SK-N-MC (cell line): ENCODE measurements around the gene AIFM1.

Source experiments
- DNase-seq: peaks from one replicate; pipeline ENCODE4 v3.0.0-alpha.2; 2011; ENCODE audit warnings: low read depth, low spot score
- H3K27ac ChIP-seq: fragments of 200-600 bp; sonication (generic); 2 replicates; pipeline ENCODE4 v1.5.1; 2016; ENCODE audit warnings: mixed run types
- H3K36me3 ChIP-seq: fragments of 200-600 bp; sonication (generic); 2 replicates; pipeline ENCODE4 v1.6.1; 2017; ENCODE audit warnings: antibody characterized with exemption, low read length, mixed read lengths; ENCODE audit not compliant: insufficient read depth
- H3K4me3 ChIP-seq: fragments of 200-600 bp; sonication (generic); 2 replicates; pipeline ENCODE4 v1.5.1; 2016
- H3K9ac ChIP-seq: fragments of 200-600 bp; sonication (generic); 2 replicates; pipeline ENCODE4 v1.8.0; 2017; ENCODE audit warnings: mixed run types, mixed read lengths; ENCODE audit not compliant: insufficient read length
- H3K9me3 ChIP-seq: fragments of 200-600 bp; sonication (generic); 2 replicates; pipeline ENCODE4 v1.6.1; 2017; ENCODE audit warnings: low read depth, mild to moderate bottlenecking, antibody characterized with exemption, low read length, moderate library complexity, mixed read lengths
- EZH2 ChIP-seq: fragments of 200-600 bp; sonication (generic); IDR thresholded peaks from one replicate; pipeline ENCODE4 v1.6.1; 2017; ENCODE audit warnings: antibody characterized with exemption
- FOXP2 ChIP-seq: optimal IDR thresholded peaks from 2 replicates; pipeline ENCODE3; 2011; ENCODE audit warnings: mild to moderate bottlenecking, moderate library complexity; ENCODE audit not compliant: insufficient read depth; ENCODE audit errors: extremely low read length, control extremely low read depth
- POLR2AphosphoS5 ChIP-seq: IDR thresholded peaks from 2 replicates; pipeline ENCODE4 v1.6.1; 2012; ENCODE audit warnings: mild to moderate bottlenecking, low read depth, low read length, borderline replicate concordance

The AIFM1 gene

GRCh38 chrX:130163398-130163797 lies 2.2 kb downstream of the AIFM1 start:
- Histone ChIP-seq H3K27ac (no peak overlapping the region), H3K36me3 (no peaks in the 10 kb centered on the region), H3K4me3 (no peak overlapping the region), H3K9ac (no peak overlapping the region), H3K9me3 (no peaks in the 10 kb centered on the region)
- no peak for DNase-seq
- no peak for TF ChIP-seq EZH2
- TF ChIP-seq POLR2AphosphoS5: no peak
- TF ChIP-seq FOXP2: no peak

DNA sequence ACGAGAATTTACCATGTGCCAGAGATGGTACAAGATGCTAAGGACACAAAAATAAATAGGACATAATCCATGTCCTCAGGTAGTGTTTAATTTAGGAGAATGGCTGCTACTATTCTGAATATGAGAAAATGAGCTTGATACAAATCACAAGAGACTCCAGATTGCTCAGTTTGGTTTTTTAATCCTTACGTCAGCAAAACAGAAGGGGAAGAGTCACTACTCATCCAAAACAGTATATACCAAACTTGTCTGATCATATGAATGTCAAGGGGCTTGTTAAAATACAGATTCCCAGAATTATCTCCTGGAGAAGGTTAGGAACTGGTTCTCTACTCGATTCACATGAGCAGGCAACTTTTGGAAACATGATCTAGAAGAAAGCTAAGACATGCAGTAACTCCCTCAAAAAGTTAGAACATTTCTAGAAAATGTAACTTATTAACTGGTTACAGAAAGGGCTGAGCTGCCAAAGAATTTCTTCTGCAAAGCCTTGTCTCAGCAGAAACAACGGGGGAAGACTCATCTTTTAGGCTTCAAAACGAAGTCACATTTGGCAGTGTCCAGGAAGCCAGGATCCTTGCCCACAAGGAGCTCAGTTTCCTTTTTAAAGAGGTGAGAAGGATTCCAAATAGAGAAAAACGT lies 3.4 kb downstream of the AIFM1 start:
- TF ChIP-seq FOXP2 (no peak), POLR2AphosphoS5 (no peak), EZH2 (no peak)
- DNase-seq: no peak
- Histone ChIP-seq H3K27ac (no peak overlapping the region), H3K4me3 (no peak overlapping the region), H3K36me3 (no peaks in the 10 kb centered on the region), H3K9ac (no peak overlapping the region), H3K9me3 (no peaks in the 10 kb centered on the region)

DNA sequence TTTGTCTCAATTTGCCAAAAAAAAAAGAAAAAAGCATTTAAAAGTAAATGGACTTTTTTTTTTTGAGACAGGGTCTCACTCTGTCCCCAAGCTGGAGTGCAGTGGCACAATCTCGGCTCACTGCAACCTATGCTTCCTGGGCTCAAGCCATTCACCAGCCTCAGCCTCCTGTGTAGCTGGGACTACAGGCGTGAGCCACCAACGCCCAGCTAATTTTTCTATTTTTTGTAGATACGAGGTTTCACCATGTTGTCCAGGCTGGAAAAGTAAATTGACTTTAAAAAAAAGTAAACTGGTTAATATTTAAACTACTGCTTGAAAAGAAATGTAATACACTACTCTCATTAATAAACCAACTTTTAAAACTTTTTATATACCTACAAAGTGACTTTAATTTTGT lies 5.9 kb downstream of the AIFM1 start:
- H3K9me3 ChIP-seq: no peaks in the 10 kb centered on the region
- DNase-seq: no peak
- no peak overlapping the region for H3K27ac ChIP-seq
- H3K4me3 ChIP-seq: no peak overlapping the region
- no peaks in the 10 kb centered on the region for H3K36me3 ChIP-seq
- TF ChIP-seq POLR2AphosphoS5 (no peak), FOXP2 (no peak), EZH2 (no peak)
- H3K9ac ChIP-seq: no peak overlapping the region

GRCh38 chrX:130158311-130158710 lies 7.3 kb downstream of the AIFM1 start:
- no peak for TF ChIP-seq POLR2AphosphoS5
- TF ChIP-seq FOXP2: no peak
- TF ChIP-seq EZH2: no peak
- Histone ChIP-seq H3K27ac (no peak overlapping the region), H3K9ac (no peak overlapping the region), H3K36me3 (no peaks in the 10 kb centered on the region), H3K9me3 (no peaks in the 10 kb centered on the region), H3K4me3 (no peak overlapping the region)
- no peak for DNase-seq

GRCh38 chrX:130155564-130155963 lies 10.1 kb downstream of the AIFM1 start:
- TF ChIP-seq POLR2AphosphoS5 (no peak), EZH2 (no peak), FOXP2 (no peak)
- no peak for DNase-seq
- H3K36me3 ChIP-seq: no peaks in the 10 kb centered on the region
- no peaks in the 10 kb centered on the region for H3K9me3 ChIP-seq
- H3K4me3 ChIP-seq: no peak overlapping the region
- H3K27ac ChIP-seq: no peak overlapping the region
- no peak overlapping the region for H3K9ac ChIP-seq

- Histone ChIP-seq H3K27ac (no peak overlapping the region), H3K9ac (no peak overlapping the region), H3K4me3 (no peak overlapping the region), H3K9me3 (no peaks in the 10 kb centered on the region), H3K36me3 (peaks cover 32% of the 10 kb centered on the region; the same call in 1 of the 2 replicates)
- TF ChIP-seq FOXP2: no peak
- TF ChIP-seq EZH2: no peak
- TF ChIP-seq POLR2AphosphoS5: no peak
- DNase-seq: no peak
These were observed 18.0 kb downstream of the AIFM1 start for GRCh38 chrX:130147631-130148030.

DNA sequence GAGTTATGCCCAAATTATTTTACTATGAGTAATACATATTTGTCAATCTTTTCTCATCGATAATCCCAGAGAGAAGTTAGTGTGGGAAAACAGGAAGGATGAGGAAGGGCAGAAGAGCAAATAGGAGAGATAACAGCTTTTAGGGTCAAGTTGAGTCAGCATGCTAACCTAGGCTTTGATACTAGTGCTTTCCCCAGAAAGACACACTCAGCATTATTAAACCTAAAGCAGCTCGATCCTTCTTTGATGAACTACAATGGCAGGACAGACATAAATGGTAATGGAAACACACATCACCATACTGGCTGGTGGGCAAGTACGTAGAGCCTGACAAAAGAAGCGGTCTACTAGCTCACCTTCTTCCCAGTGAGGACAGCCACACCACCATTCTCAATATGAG lies 20.5 kb downstream of the AIFM1 start:
- Histone ChIP-seq H3K27ac (no peak overlapping the region), H3K9ac (no peak overlapping the region), H3K36me3 (peaks cover 32% of the 10 kb centered on the region; the same call in 1 of the 2 replicates), H3K4me3 (no peak overlapping the region), H3K9me3 (no peaks in the 10 kb centered on the region)
- TF ChIP-seq POLR2AphosphoS5: no peak
- no peak for TF ChIP-seq EZH2
- no peak for TF ChIP-seq FOXP2
- no peak for DNase-seq

DNA sequence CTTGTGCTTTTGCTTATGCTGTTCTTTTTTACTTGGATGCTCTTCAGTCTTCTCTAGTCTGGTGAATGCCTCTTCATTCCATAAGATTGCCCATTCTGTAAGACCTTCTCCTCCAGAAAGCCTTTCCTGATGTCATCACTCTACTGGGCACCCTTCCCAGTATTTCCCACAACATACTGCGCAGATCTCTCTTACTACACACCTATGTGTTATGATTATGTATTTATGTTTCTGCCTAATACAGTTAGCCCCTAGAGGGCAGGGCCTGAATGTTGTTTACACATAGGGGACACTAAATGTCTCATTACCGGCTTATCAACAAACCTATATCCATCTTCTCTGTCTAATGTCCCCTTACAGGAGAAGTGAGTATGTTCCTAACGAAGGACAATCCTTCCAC lies 21.1 kb downstream of the AIFM1 start:
- H3K4me3 ChIP-seq: no peak overlapping the region
- H3K27ac ChIP-seq: no peak overlapping the region
- TF ChIP-seq EZH2: no peak
- no peak for TF ChIP-seq FOXP2
- no peak for TF ChIP-seq POLR2AphosphoS5
- H3K9me3 ChIP-seq: no peaks in the 10 kb centered on the region
- H3K36me3 ChIP-seq: peaks cover 32% of the 10 kb centered on the region; the same call in 1 of the 2 replicates
- no peak for DNase-seq
- no peak overlapping the region for H3K9ac ChIP-seq
